Stimulated activated CD4-positive, alpha-beta T cell treated with anti-CD3 and anti-CD28 coated beads, TNF-alpha, amount 100 ng/mL, for 24 hours (primary cell): ENCODE data around the gene FOXRED2.
"Not testable (repeated sequence)": the region's sequence is repeated elsewhere in the genome, so short reads cannot be mapped to it uniquely, and the experiment has no call there.

Experiments used
- DNase-seq, 3 experiments: peaks; one replicate each; pipeline ENCODE4 v3.0.0-alpha.2; 2020; ENCODE audit warnings: low read depth in 3 of 3

The FOXRED2 gene

GRCh38 chr22:36506637-36507517, at the start of gene FOXRED2:
Gene FOXRED2, minus strand, starts transcription at chr22:36507040. Its CDS starts 618 bp downstream, at chr22:36506422.
- DNase-seq: peak; percentile 73 to 88 (median 80)

GRCh38 chr22:36554098-36554497, 47.3 kb upstream of the FOXRED2 start:
- DNase-seq: no peak

- no peak for DNase-seq
These were observed 45.4 kb upstream of the FOXRED2 start for GRCh38 chr22:36552289-36552688.

GRCh38 chr22:36550701-36551495, 44.1 kb upstream of the FOXRED2 start:
- DNase-seq: no peak

GRCh38 chr22:36549033-36549432, 42.2 kb upstream of the FOXRED2 start:
- no peak for DNase-seq

GRCh38 chr22:36548606-36549005, 41.8 kb upstream of the FOXRED2 start:
- DNase-seq: no peak

GRCh38 chr22:36546932-36547331, 40.1 kb upstream of the FOXRED2 start:
- DNase-seq: no peak

- DNase-seq: peak in 1 of 3 experiments; percentile 33
These were observed 39.4 kb upstream of the FOXRED2 start for GRCh38 chr22:36546092-36546804.

GRCh38 chr22:36544107-36544620, 37.3 kb upstream of the FOXRED2 start:
- DNase-seq: no peak

GRCh38 chr22:36541831-36542411, 35.1 kb upstream of the FOXRED2 start:
- peak in 2 of 3 experiments; percentile 17 to 55 for DNase-seq

GRCh38 chr22:36540867-36541642, 34.2 kb upstream of the FOXRED2 start:
- DNase-seq: no peak

GRCh38 chr22:36538529-36538928, 31.7 kb upstream of the FOXRED2 start:
- DNase-seq: no peak

- DNase-seq: no peak
These were observed 29.9 kb upstream of the FOXRED2 start for GRCh38 chr22:36536717-36537116.

- DNase-seq: not testable (repeated sequence)
These were observed 26.5 kb upstream of the FOXRED2 start for GRCh38 chr22:36533320-36533719.

- DNase-seq: no peak
These were observed 25.6 kb upstream of the FOXRED2 start for GRCh38 chr22:36532466-36532865.

GRCh38 chr22:36528795-36529751, 22.2 kb upstream of the FOXRED2 start, which contains the start of gene EIF3D:
Gene EIF3D, minus strand, starts transcription at chr22:36529166. Its CDS starts 3,045 bp downstream, at chr22:36526121.
- peak; percentile 96 to 97 (median 96) for DNase-seq

- no peak for DNase-seq
These were observed 21.5 kb upstream of the FOXRED2 start for GRCh38 chr22:36528341-36528740.

GRCh38 chr22:36522662-36523061, 15.8 kb upstream of the FOXRED2 start:
- no peak for DNase-seq

- DNase-seq: no peak
These were observed 13.6 kb upstream of the FOXRED2 start for GRCh38 chr22:36520423-36520822.
